ENCODE data around the gene COL4A6.

GRCh38 chrX:108366644-108367406 is 71.4 kb downstream of the COL4A6 start:
- TF ChIP-seq CTCF (conservative IDR thresholded peaks at IDR 0.05) (no peak), ZFX (IDR thresholded peaks at IDR 0.05) (no peak)

Measured in C4-2B (cell line).